Activated naive CD8-positive, alpha-beta T cell treated with anti-CD3 and anti-CD28 coated beads, Interleukin-2, amount 10 ng/mL, durations not matched to agents 7 days and 5 days (primary cell): ENCODE measurements around the gene ESPNL. TPM values are rescaled to one million over a fixed set of nuclear protein-coding genes. Genes with fewer than 3 reads are reported as not detected.
"Not testable (repeated sequence)": the region's sequence is repeated elsewhere in the genome, so short reads cannot be mapped to it uniquely, and the experiment has no call there.

Experiments used
- ATAC-seq: fragments of 150-1000 bp; cut with Tn5 transposase; one replicate; pipeline ENCODE4 v1.10.0; 2021; ENCODE audit warnings: low read depth, moderate library complexity
- POLR2A ChIA-PET: fragments of 350-600 bp; sonication (Branson Sonifier 250); formaldehyde crosslinking; loops from one replicate; lab custom pipeline; 2021; ENCODE audit warnings: antibody characterized with exemption; lab: Charles Lee
- DNase-seq: peaks from one replicate; pipeline ENCODE4 v3.0.0; 2021
- H3K27ac Mint-ChIP-seq: one replicate; pipeline ENCODE4 v1.8.0; 2022; ENCODE audit warnings: mild to moderate bottlenecking, mixed read lengths
- H3K27me3 Mint-ChIP-seq: one replicate; pipeline ENCODE4 v1.8.0; 2022; ENCODE audit warnings: mild to moderate bottlenecking, moderate library complexity, mixed read lengths
- H3K36me3 Mint-ChIP-seq: one replicate; pipeline ENCODE4 v1.8.0; 2021; ENCODE audit warnings: mild to moderate bottlenecking, mixed read lengths
- H3K4me1 Mint-ChIP-seq: one replicate; pipeline ENCODE4 v1.8.0; 2021; ENCODE audit warnings: mixed read lengths
- H3K4me3 Mint-ChIP-seq: one replicate; pipeline ENCODE4 v1.8.0; 2022; ENCODE audit warnings: mild to moderate bottlenecking, moderate library complexity, mixed read lengths
- H3K9me3 Mint-ChIP-seq: one replicate; pipeline ENCODE4 v1.8.0; 2021; ENCODE audit warnings: mixed read lengths
- total RNA-seq, 2 experiments: library from RNA; stranded (reverse); gene quantifications; one replicate each; pipeline ENCODE4 v1.2.3, GENCODE V29; 2021

Gene ESPNL
- total RNA-seq, 2 experiments from 2014 or later, result 0.09 to 0.11 TPM

GRCh38 chr2:238163481-238164198, 63.5 kb downstream of the ESPNL start:
- Mint-ChIP-seq H3K36me3 (no peaks in the 10 kb centered on the region), H3K4me3 (no peak overlapping the region), H3K4me1 (peaks cover 7% of the 10 kb centered on the region), H3K27me3 (peaks cover 30% of the 10 kb centered on the region), H3K27ac (no peak overlapping the region), H3K9me3 (no peaks in the 10 kb centered on the region)
- DNase-seq, result peak; percentile 33
- no peak for ATAC-seq
- POLR2A ChIA-PET, result interaction anchor here (0.6 kb wide), 1 partner anchor 12 kb away, joined by 5 read pairs; no protein-coding TSS in a partner anchor

GRCh38 chr2:238164906-238165287, 64.8 kb downstream of the ESPNL start:
- no peak overlapping the region for H3K27ac Mint-ChIP-seq
- H3K9me3 Mint-ChIP-seq, result no peaks in the 10 kb centered on the region
- H3K4me3 Mint-ChIP-seq, result no peak overlapping the region
- peaks cover 1% of the 10 kb centered on the region for H3K36me3 Mint-ChIP-seq
- no peak for ATAC-seq
- H3K27me3 Mint-ChIP-seq, result peaks cover 22% of the 10 kb centered on the region
- peaks cover 1% of the 10 kb centered on the region for H3K4me1 Mint-ChIP-seq
- DNase-seq, result no peak
- POLR2A ChIA-PET, result no interaction called here

- no peak for DNase-seq
- no peak overlapping the region for H3K27ac Mint-ChIP-seq
- ATAC-seq, result no peak
- peaks cover 3% of the 10 kb centered on the region for H3K36me3 Mint-ChIP-seq
- H3K9me3 Mint-ChIP-seq, result no peaks in the 10 kb centered on the region
- peaks cover 20% of the 10 kb centered on the region for H3K27me3 Mint-ChIP-seq
- no peak overlapping the region for H3K4me3 Mint-ChIP-seq
- no peaks in the 10 kb centered on the region for H3K4me1 Mint-ChIP-seq
- POLR2A ChIA-PET, result no interaction called here
These were observed 65.3 kb downstream of the ESPNL start for GRCh38 chr2:238165288-238165921.

GRCh38 chr2:238166391-238167343, 66.5 kb downstream of the ESPNL start:
- Mint-ChIP-seq H3K27ac (no peak overlapping the region), H3K4me1 (no peaks in the 10 kb centered on the region), H3K9me3 (no peaks in the 10 kb centered on the region), H3K4me3 (no peak overlapping the region), H3K27me3 (peaks cover 17% of the 10 kb centered on the region), H3K36me3 (peaks cover 5% of the 10 kb centered on the region)
- POLR2A ChIA-PET, result no interaction called here
- no peak for DNase-seq
- no peak for ATAC-seq

- Mint-ChIP-seq H3K36me3 (peaks cover 7% of the 10 kb centered on the region), H3K4me1 (peaks cover 2% of the 10 kb centered on the region), H3K27ac (no peak overlapping the region), H3K4me3 (no peak overlapping the region), H3K9me3 (no peaks in the 10 kb centered on the region), H3K27me3 (peaks cover 16% of the 10 kb centered on the region)
- ATAC-seq (no peak), DNase-seq (no peak)
- POLR2A ChIA-PET, result no interaction called here
These were observed 67.2 kb downstream of the ESPNL start for GRCh38 chr2:238167344-238167715.

GRCh38 chr2:238167761-238168160, 67.6 kb downstream of the ESPNL start:
- no peaks in the 10 kb centered on the region for H3K9me3 Mint-ChIP-seq
- H3K27me3 Mint-ChIP-seq, result peaks cover 15% of the 10 kb centered on the region
- no peak for DNase-seq
- ATAC-seq, result no peak
- no peak overlapping the region for H3K4me3 Mint-ChIP-seq
- POLR2A ChIA-PET, result no interaction called here
- no peak overlapping the region for H3K27ac Mint-ChIP-seq
- H3K36me3 Mint-ChIP-seq, result peaks cover 9% of the 10 kb centered on the region
- H3K4me1 Mint-ChIP-seq, result peaks cover 2% of the 10 kb centered on the region

GRCh38 chr2:238168196-238169047, 68.3 kb downstream of the ESPNL start:
- Mint-ChIP-seq H3K27me3 (peaks cover 11% of the 10 kb centered on the region), H3K36me3 (peaks cover 12% of the 10 kb centered on the region), H3K4me3 (no peak overlapping the region), H3K27ac (no peak overlapping the region), H3K9me3 (no peaks in the 10 kb centered on the region), H3K4me1 (peaks cover 2% of the 10 kb centered on the region)
- DNase-seq (no peak), ATAC-seq (no peak)
- POLR2A ChIA-PET, result no interaction called here

GRCh38 chr2:238169048-238169707, 69.0 kb downstream of the ESPNL start:
- Mint-ChIP-seq H3K9me3 (no peaks in the 10 kb centered on the region), H3K27me3 (peaks cover 11% of the 10 kb centered on the region), H3K4me3 (no peak overlapping the region), H3K4me1 (peaks cover 2% of the 10 kb centered on the region), H3K27ac (no peak overlapping the region), H3K36me3 (peaks cover 12% of the 10 kb centered on the region)
- DNase-seq (no peak), ATAC-seq (no peak)
- POLR2A ChIA-PET, result no interaction called here

GRCh38 chr2:238169708-238170251, 69.6 kb downstream of the ESPNL start:
- no peak for DNase-seq
- H3K27me3 Mint-ChIP-seq, result peaks cover 5% of the 10 kb centered on the region
- H3K36me3 Mint-ChIP-seq, result peaks cover 12% of the 10 kb centered on the region
- H3K9me3 Mint-ChIP-seq, result no peaks in the 10 kb centered on the region
- no peak overlapping the region for H3K4me3 Mint-ChIP-seq
- H3K27ac Mint-ChIP-seq, result no peak overlapping the region
- no peak for ATAC-seq
- H3K4me1 Mint-ChIP-seq, result peaks cover 2% of the 10 kb centered on the region
- POLR2A ChIA-PET, result no interaction called here

- H3K9me3 Mint-ChIP-seq, result no peaks in the 10 kb centered on the region
- no peak for DNase-seq
- H3K27ac Mint-ChIP-seq, result no peak overlapping the region
- POLR2A ChIA-PET, result no interaction called here
- peaks cover 12% of the 10 kb centered on the region for H3K36me3 Mint-ChIP-seq
- no peak for ATAC-seq
- peaks cover 2% of the 10 kb centered on the region for H3K4me1 Mint-ChIP-seq
- H3K27me3 Mint-ChIP-seq, result no peaks in the 10 kb centered on the region
- no peak overlapping the region for H3K4me3 Mint-ChIP-seq
These were observed 70.4 kb downstream of the ESPNL start for GRCh38 chr2:238170386-238171071.

- H3K9me3 Mint-ChIP-seq, DNase-seq, POLR2A ChIA-PET, H3K4me1 Mint-ChIP-seq, ATAC-seq, H3K27me3 Mint-ChIP-seq, H3K4me3 Mint-ChIP-seq, H3K27ac Mint-ChIP-seq: not testable (repeated sequence)
- peaks cover 12% of the 10 kb centered on the region for H3K36me3 Mint-ChIP-seq
These were observed 70.9 kb downstream of the ESPNL start for GRCh38 chr2:238171072-238171431.
